Smooth muscle cell (in vitro differentiated cells): ENCODE data around the gene CAMKK2. TPM values are rescaled to one million over a fixed set of nuclear protein-coding genes. Genes with fewer than 3 reads are reported as not detected.
A peak's percentile ranks its signal among the peaks of the same experiment; 100 is the strongest.

Experiments
- DNase-seq: peaks from one replicate; lab custom pipeline; 2025; ENCODE audit not compliant: unreplicated experiment; lab: John Stamatoyannopoulos, UW
- H2AFZ ChIP-seq: fragments of 200-600 bp; sonication (generic); 2 replicates; pipeline ENCODE4 v1.6.0; 2016; ENCODE audit warnings: antibody characterized with exemption, low read depth, mild to moderate bottlenecking
- H3F3A ChIP-seq: fragments of 200-600 bp; sonication (generic); 2 replicates; pipeline ENCODE4 v1.6.0; 2017; ENCODE audit warnings: antibody characterized with exemption, low read depth
- H3K27ac ChIP-seq: fragments of 200-600 bp; sonication (generic); 2 replicates; pipeline ENCODE4 v1.5.1; 2016; ENCODE audit warnings: low read depth, mild to moderate bottlenecking
- H3K27me3 ChIP-seq: fragments of 200-600 bp; sonication (generic); 2 replicates; pipeline ENCODE4 v1.6.1; 2016; ENCODE audit warnings: low read depth, mild to moderate bottlenecking
- H3K36me3 ChIP-seq: fragments of 200-600 bp; sonication (generic); 2 replicates; pipeline ENCODE4 v1.5.1; 2016; ENCODE audit warnings: low read depth
- H3K4me1 ChIP-seq: fragments of 200-600 bp; sonication (generic); 2 replicates; pipeline ENCODE4 v1.5.1; 2016; ENCODE audit warnings: low read depth
- H3K4me2 ChIP-seq: fragments of 200-600 bp; sonication (generic); 2 replicates; pipeline ENCODE4 v1.6.0; 2016; ENCODE audit warnings: mild to moderate bottlenecking
- H3K4me3 ChIP-seq: fragments of 200-600 bp; sonication (generic); 2 replicates; pipeline ENCODE4 v1.5.1; 2016; ENCODE audit warnings: mild to moderate bottlenecking
- H3K79me2 ChIP-seq: fragments of 200-600 bp; sonication (generic); 2 replicates; pipeline ENCODE4 v1.6.0; 2016; ENCODE audit warnings: low read depth, mild to moderate bottlenecking
- H3K9ac ChIP-seq: fragments of 200-600 bp; sonication (generic); 2 replicates; pipeline ENCODE4 v1.6.0; 2016; ENCODE audit warnings: low read depth
- H3K9me3 ChIP-seq: fragments of 200-600 bp; sonication (generic); replicated peaks from 2 replicates; pipeline ENCODE4 v1.5.1; 2016; ENCODE audit warnings: low read depth
- H4K20me1 ChIP-seq: fragments of 200-600 bp; sonication (generic); 2 replicates; pipeline ENCODE4 v1.6.0; 2016; ENCODE audit warnings: low read depth
- CTCF ChIP-seq: fragments of 200-600 bp; sonication (generic); IDR thresholded peaks from 2 replicates; pipeline ENCODE4 v1.5.1; 2017; ENCODE audit warnings: borderline replicate concordance, mild to moderate bottlenecking, antibody characterized with exemption; ENCODE audit not compliant: insufficient read depth, poor library complexity, severe bottlenecking
- WGBS: methylation state at CpG from one replicate; pipeline ENCODE4 v1.1.7; 2016; ENCODE audit warnings: low lambda C conversion rate; 5-methylcytosine and 5-hydroxymethylcytosine counted together
- polyA plus RNA-seq: library from polyadenylated mRNA; unstranded; fragments of >200 nt; fragmentation: Nextera tagmentation; extraction: Ambion mirVana; gene quantifications from 2 replicates; pipeline ENCODE4 v1.2.1, GENCODE V29; 2016
- total RNA-seq: library from RNA; depleted of rRNA; stranded (reverse); fragments of >200 nt; gene quantifications from 2 replicates; pipeline ENCODE4 v1.2.3, GENCODE V29; 2014

CAMKK2 gene
- total and polyA plus RNA-seq, 2 experiments from 2014 or later = 13.3 to 23.4 TPM

GRCh38 chr12:121279507-121279915 lies 17.0 kb downstream of the CAMKK2 start:
- no peaks in the 10 kb centered on the region for H3K9me3 ChIP-seq
- H3K79me2 ChIP-seq = peaks cover 12% of the 10 kb centered on the region
- H3K27ac ChIP-seq = no peak overlapping the region
- H3K36me3 ChIP-seq = no peaks in the 10 kb centered on the region
- no peak overlapping the region for H3K4me2 ChIP-seq
- H3K4me1 ChIP-seq = no peaks in the 10 kb centered on the region
- peaks cover 68% of the 10 kb centered on the region for H4K20me1 ChIP-seq
- no peaks in the 10 kb centered on the region for H3K27me3 ChIP-seq
- no peak for TF ChIP-seq CTCF
- no peak for DNase-seq
- no peak overlapping the region for H3K9ac ChIP-seq
- H3K4me3 ChIP-seq = no peak overlapping the region
- no peaks in the 10 kb centered on the region for H3F3A ChIP-seq
- whole genome bisulfite sequencing = 91% methylated on average over 10 of the region's 10 CpGs
- H2AFZ ChIP-seq = no peak overlapping the region

- no peaks in the 10 kb centered on the region for H3K27me3 ChIP-seq
- no peak overlapping the region for H2AFZ ChIP-seq
- DNase-seq = no peak
- no peak for TF ChIP-seq CTCF
- peaks cover 63% of the 10 kb centered on the region for H4K20me1 ChIP-seq
- H3F3A ChIP-seq = no peaks in the 10 kb centered on the region
- H3K4me2 ChIP-seq = no peak overlapping the region
- no peaks in the 10 kb centered on the region for H3K9me3 ChIP-seq
- H3K4me1 ChIP-seq = no peaks in the 10 kb centered on the region
- H3K9ac ChIP-seq = no peak overlapping the region
- no peak overlapping the region for H3K27ac ChIP-seq
- peaks cover 12% of the 10 kb centered on the region for H3K79me2 ChIP-seq
- no peak overlapping the region for H3K4me3 ChIP-seq
- 74% methylated on average over 13 of the region's 13 CpGs for WGBS
- no peaks in the 10 kb centered on the region for H3K36me3 ChIP-seq
Measured at GRCh38 chr12:121279071-121279375, 17.5 kb downstream of the CAMKK2 start.

GRCh38 chr12:121278169-121279070 lies 18.1 kb downstream of the CAMKK2 start:
- H2AFZ ChIP-seq = no peak overlapping the region
- peaks cover 57% of the 10 kb centered on the region for H4K20me1 ChIP-seq
- H3K36me3 ChIP-seq = no peaks in the 10 kb centered on the region
- DNase-seq = no peak
- WGBS = 97% methylated on average over 15 of the region's 15 CpGs
- H3K27ac ChIP-seq = no peak overlapping the region
- no peaks in the 10 kb centered on the region for H3F3A ChIP-seq
- no peaks in the 10 kb centered on the region for H3K4me1 ChIP-seq
- H3K9ac ChIP-seq = no peak overlapping the region
- H3K4me3 ChIP-seq = no peak overlapping the region
- no peak for TF ChIP-seq CTCF
- no peaks in the 10 kb centered on the region for H3K27me3 ChIP-seq
- H3K4me2 ChIP-seq = no peak overlapping the region
- H3K9me3 ChIP-seq = no peaks in the 10 kb centered on the region
- H3K79me2 ChIP-seq = peaks cover 12% of the 10 kb centered on the region

- no peak for DNase-seq
- H3K36me3 ChIP-seq = no peaks in the 10 kb centered on the region
- H3K4me1 ChIP-seq = no peaks in the 10 kb centered on the region
- no peak overlapping the region for H3K4me2 ChIP-seq
- WGBS = 83% methylated on average over 6 of the region's 6 CpGs
- no peaks in the 10 kb centered on the region for H3K9me3 ChIP-seq
- H2AFZ ChIP-seq = no peak overlapping the region
- no peak overlapping the region for H3K9ac ChIP-seq
- TF ChIP-seq CTCF = no peak
- H3K27ac ChIP-seq = peak overlapping the region; percentile 13
- H3K79me2 ChIP-seq = peaks cover 12% of the 10 kb centered on the region
- no peaks in the 10 kb centered on the region for H3K27me3 ChIP-seq
- H3K4me3 ChIP-seq = no peak overlapping the region
- H3F3A ChIP-seq = no peaks in the 10 kb centered on the region
- peaks cover 47% of the 10 kb centered on the region for H4K20me1 ChIP-seq
Measured at GRCh38 chr12:121277374-121277759, 19.1 kb downstream of the CAMKK2 start.
